ENCODE measurements around the gene UFSP1.
A peak's percentile ranks its signal among the peaks of the same experiment; 100 is the strongest.

The UFSP1 gene

GRCh38 chr7:100874300-100874576 is 15.3 kb downstream of the UFSP1 start:
- no peak for DNase-seq (ENCODE audit: low spot score)
- TF ChIP-seq, protein P1, sequence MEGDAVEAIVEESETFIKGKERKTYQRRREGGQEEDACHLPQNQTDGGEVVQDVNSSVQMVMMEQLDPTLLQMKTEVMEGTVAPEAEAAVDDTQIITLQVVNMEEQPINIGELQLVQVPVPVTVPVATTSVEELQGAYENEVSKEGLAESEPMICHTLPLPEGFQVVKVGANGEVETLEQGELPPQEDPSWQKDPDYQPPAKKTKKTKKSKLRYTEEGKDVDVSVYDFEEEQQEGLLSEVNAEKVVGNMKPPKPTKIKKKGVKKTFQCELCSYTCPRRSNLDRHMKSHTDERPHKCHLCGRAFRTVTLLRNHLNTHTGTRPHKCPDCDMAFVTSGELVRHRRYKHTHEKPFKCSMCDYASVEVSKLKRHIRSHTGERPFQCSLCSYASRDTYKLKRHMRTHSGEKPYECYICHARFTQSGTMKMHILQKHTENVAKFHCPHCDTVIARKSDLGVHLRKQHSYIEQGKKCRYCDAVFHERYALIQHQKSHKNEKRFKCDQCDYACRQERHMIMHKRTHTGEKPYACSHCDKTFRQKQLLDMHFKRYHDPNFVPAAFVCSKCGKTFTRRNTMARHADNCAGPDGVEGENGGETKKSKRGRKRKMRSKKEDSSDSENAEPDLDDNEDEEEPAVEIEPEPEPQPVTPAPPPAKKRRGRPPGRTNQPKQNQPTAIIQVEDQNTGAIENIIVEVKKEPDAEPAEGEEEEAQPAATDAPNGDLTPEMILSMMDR (IDR thresholded peaks at IDR 0.05; ENCODE audit: extremely low read depth, missing control alignments), result no peak

- TF ChIP-seq, protein P1 (IDR thresholded peaks at IDR 0.05; ENCODE audit: extremely low read depth, missing control alignments), result no peak
- DNase-seq (ENCODE audit: low spot score), result no peak
These were observed 15.8 kb downstream of the UFSP1 start for GRCh38 chr7:100873599-100874299.

GRCh38 chr7:100867776-100868485 is 21.6 kb downstream of the UFSP1 start:
- TF ChIP-seq, protein P1 (IDR thresholded peaks at IDR 0.05; ENCODE audit: extremely low read depth, missing control alignments), result no peak
- DNase-seq (ENCODE audit: low spot score), result no peak

GRCh38 chr7:100867040-100867775 is 22.3 kb downstream of the UFSP1 start, which contains the start of gene TRIP6:
Gene TRIP6, plus strand, starts transcription at chr7:100867387. Its CDS starts 111 bp downstream, at chr7:100867498.
- TF ChIP-seq, protein P1 (IDR thresholded peaks at IDR 0.05; ENCODE audit: extremely low read depth, missing control alignments), result no peak
- peak; percentile 89 for DNase-seq (ENCODE audit: low spot score)

DNA sequence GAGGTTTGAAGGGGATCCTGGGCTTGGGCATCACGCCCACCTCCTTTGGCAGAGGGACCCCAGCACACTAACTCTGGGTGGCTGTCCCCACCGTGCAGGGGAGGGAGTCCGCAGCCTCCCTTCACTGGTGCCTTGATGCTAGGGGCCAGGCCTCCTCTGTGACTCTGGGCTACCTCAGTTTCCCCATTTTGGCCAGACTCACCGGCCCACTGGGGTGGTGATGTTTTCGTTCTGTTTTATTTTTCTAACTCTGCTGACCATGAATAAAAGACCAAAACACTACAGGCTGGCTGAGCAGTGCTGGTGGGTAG is 22.8 kb downstream of the UFSP1 start:
- DNase-seq (ENCODE audit: low spot score), result no peak
- TF ChIP-seq, protein P1 (IDR thresholded peaks at IDR 0.05; ENCODE audit: extremely low read depth, missing control alignments), result no peak

- TF ChIP-seq, protein P1 (IDR thresholded peaks at IDR 0.05; ENCODE audit: extremely low read depth, missing control alignments), result no peak
- peak; percentile 45 for DNase-seq (ENCODE audit: low spot score)
These were observed 23.4 kb downstream of the UFSP1 start for GRCh38 chr7:100865938-100866728.

Data from GM20000 (cell line).